ENCODE data around the gene CENPE.

GRCh38 chr4:103104886-103105285 lies 93.3 kb downstream of the CENPE start:
- no peak for TF ChIP-seq CTCF (IDR thresholded peaks at IDR 0.05)
- no peak for TF ChIP-seq POLR2A (IDR thresholded peaks at IDR 0.05)

All from heart left ventricle (tissue), 13 donors.